Jurkat, Clone E6-1 (cell line): ENCODE data around the gene C18orf63.

Experiments
- DNase-seq: peaks from one replicate; pipeline ENCODE4 v3.0.0-alpha.2; 2011; ENCODE audit warnings: low read depth, low spot score
- H3K4me3 ChIP-seq: 2 replicates; pipeline ENCODE4 v1.5.1; 2011; ENCODE audit warnings: mild to moderate bottlenecking, low read length, control low read depth, moderate library complexity

The C18orf63 gene

DNA sequence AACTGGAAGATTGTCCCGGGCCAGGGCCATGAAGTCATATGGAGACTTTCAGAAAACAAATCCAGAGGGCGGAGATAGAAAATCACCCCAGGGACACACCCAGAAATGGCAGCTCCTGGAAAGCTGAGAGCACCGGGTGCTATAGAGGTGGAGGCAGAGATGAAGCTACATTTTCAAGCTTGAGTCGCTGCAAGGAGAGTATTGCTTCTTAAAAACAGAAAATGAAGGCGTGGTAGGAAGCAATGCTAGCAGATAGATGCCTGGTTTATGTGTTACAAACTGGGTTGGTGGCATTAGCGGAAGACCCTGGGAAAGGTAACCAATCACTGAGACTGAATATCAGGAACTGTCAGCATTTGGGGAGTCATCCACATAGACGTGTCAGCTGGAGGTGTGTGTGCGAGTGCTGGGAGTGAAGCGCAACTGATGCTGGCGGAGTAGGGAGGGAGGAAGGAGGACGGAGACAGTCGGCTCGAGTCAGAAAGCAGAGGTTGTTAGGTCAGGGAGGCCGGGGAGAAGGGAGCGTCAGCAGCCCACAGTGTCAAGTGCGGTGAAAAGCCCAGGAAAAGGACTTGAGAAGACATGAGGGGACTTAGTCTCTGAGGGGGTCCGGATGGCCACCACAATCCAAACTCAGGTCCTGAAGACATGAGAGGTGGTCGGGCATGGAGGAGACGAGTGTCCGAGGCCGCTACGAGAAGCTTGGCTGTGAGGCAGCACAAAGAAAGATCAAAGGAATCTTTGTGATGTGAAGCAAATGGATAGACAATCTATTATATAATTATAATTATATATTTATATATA lies 45.4 kb downstream of the C18orf63 start:
- DNase-seq = no peak
- H3K4me3 ChIP-seq = no peak overlapping the region

DNA sequence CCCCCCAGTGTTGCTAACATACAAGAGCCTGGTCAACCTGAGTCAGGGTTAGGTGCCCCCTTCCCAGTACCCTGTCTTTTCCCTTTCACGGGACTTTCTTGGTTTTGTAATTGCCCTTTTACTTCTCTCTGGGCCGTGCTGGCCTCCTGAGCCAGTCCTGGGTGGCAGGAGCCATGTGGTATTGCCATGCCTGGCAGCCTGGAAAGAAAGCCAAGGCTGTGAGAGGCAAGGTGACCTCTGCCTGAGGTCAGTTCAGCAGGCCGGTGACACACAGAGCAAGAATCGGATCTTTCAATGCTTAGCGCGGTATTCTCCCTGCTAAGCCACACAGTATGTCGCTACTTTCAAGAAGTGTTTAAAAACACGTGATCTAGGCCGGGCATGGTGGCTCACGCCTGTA lies 52.3 kb downstream of the C18orf63 start:
- no peak overlapping the region for H3K4me3 ChIP-seq
- no peak for DNase-seq

GRCh38 chr18:74368901-74369705 lies 53.5 kb downstream of the C18orf63 start:
- no peak for DNase-seq
- no peak overlapping the region for H3K4me3 ChIP-seq

DNA sequence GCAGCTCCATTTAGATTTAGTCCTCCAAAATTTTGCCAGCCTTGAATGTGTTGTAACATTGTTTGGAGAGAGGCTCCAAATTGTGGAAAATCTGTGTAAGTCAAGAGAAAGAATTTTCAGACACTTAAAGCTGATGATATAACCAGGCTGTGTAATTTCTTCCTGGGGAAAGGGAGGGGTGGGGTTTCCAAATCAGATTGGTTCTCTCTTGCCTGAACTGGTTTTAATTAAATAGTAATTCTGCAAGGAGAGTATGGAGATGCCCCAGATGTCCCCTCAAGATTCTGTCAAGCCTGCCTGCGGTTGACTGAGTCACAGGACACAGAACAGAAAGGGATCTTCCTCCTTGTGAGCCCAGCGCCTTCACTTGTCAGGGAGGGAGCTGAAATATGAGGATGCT lies 54.5 kb downstream of the C18orf63 start:
- DNase-seq = no peak
- no peak overlapping the region for H3K4me3 ChIP-seq

GRCh38 chr18:74373428-74373827 lies 57.8 kb downstream of the C18orf63 start:
- DNase-seq = peak; percentile 92
- H3K4me3 ChIP-seq = no peak overlapping the region

- H3K4me3 ChIP-seq = no peak overlapping the region
- no peak for DNase-seq
These were observed 60.4 kb downstream of the C18orf63 start for GRCh38 chr18:74375999-74376398.

- H3K4me3 ChIP-seq = no peak overlapping the region
- no peak for DNase-seq
These were observed 60.9 kb downstream of the C18orf63 start for GRCh38 chr18:74376523-74376922.

GRCh38 chr18:74377776-74378175 lies 62.1 kb downstream of the C18orf63 start:
- H3K4me3 ChIP-seq = no peak overlapping the region
- no peak for DNase-seq

- H3K4me3 ChIP-seq = no peak overlapping the region
- DNase-seq = peak; percentile 18
These were observed 62.6 kb downstream of the C18orf63 start for GRCh38 chr18:74378179-74378682.

GRCh38 chr18:74380916-74381315 lies 65.3 kb downstream of the C18orf63 start:
- DNase-seq = no peak
- no peak overlapping the region for H3K4me3 ChIP-seq

DNA sequence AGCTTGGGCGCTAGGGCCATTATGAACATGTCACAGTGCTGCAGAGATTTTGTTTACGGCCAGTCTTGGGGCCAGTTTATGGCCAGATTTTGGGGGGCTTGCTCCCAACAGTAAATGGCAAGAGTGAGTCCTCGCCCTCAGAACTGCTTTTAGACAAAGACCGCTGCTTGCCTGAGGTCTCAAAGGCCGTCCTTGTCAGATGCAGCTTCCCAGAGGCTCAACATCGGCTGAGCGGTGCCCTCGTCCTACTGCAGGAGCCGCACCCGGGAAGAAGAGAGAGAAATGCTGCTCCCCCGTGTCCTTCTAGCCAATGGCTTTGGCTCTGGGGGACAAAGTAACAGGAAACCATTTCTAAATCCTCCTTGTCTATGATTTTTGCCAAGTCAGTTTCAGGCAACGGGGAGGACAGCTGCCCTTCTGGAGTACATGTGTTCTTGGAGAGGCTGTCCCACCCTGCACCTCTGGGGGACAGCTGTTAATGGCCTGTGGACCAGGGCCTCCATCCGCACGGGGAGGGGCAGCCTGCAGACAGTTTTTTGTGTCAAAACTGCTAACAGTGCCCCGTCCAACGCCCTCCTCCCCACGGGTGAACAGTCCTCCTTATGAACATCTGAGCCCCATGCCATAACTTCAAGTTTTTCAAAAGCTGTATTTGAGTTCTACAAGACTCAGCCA lies 66.1 kb downstream of the C18orf63 start:
- no peak for DNase-seq
- H3K4me3 ChIP-seq = no peak overlapping the region

DNA sequence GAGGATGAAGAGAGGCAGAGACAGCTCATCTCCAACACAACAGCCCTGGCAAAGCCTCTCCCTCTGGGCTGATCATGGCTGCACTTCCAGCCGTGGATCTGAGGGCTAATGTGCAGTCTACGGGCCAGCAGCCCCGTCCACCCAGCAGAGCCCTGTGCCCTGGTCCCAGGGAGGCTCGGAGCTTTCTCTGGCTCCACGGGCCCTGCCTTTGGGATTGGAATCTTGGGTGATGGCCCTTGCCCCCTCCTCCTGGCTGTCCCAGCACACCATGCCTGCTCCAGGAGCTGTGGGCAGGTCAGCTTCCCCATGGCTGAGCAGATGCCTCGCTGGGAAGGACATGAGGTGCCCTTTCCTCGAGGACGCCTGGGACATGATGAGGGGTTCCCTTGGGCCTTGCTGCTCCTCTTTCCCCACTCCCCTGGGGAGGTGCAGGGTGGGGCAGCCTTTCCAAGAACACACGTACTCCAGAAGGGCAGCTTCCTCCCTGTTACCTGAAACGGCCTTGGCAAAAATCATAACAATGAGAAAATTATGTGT lies 66.9 kb downstream of the C18orf63 start:
- H3K4me3 ChIP-seq = no peak overlapping the region
- DNase-seq = no peak

GRCh38 chr18:74387383-74387782 lies 71.7 kb downstream of the C18orf63 start:
- DNase-seq = no peak
- no peak overlapping the region for H3K4me3 ChIP-seq

DNA sequence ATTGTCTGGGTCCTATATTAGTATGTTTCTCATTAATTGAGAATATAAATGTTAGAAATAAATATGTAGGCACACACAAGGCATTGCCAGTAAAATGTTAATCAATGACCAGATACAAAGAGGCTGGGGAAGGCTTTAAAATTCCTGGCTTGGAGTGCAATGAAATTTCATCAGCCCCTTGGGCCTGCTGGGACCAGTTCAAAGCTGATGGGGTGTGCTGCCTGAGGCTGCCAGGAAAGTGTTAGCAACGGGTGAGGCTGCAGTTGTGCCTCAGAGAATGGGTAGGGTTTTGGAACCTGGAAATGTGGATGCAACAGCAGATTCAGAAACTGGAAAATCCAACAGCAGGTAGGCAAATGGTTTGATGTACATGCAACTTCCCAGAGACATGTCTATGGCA lies 72.6 kb downstream of the C18orf63 start:
- DNase-seq = no peak

DNA sequence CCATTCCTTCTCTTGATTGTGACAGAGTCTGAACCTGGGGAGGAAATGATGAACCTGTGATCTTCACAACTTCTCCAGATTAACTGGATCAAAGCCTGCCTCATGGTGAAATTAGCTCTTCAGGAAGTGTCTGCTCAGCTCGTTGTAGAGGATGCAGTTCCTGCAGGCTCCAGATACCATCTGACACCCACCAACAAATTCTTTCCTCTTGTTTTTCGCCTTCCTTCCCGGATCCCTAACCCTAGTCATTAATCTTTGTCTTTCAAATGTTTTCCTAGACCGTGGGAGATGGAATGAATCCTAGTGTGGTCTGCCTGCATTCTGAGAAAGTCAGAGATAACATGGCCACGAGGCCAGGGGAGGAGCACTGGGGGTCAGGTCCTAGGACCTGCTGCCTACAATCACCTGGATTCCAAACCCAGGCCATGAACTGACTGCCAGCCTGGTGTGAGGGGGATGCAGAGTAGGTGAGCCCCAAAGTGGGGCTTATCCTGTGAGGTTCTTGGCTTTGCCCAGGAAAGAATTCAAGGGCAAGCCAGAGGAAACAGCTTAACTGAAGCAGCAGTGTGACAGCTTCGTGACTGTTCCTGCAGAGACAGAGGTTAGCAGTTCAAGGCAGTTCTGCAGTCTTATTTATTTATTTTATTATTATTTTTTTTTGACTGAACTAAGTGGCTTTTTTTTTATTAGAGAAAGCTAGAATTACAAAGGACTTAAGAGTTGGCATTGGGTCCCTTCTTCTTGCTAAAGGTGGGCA lies 73.7 kb downstream of the C18orf63 start:
- peak; percentile 21 for DNase-seq
- H3K4me3 ChIP-seq = no peak overlapping the region

More for the DNA sequence above, 72.6 kb downstream of the C18orf63 start:
- no peak overlapping the region for H3K4me3 ChIP-seq

GRCh38 chr18:74389991-74390390 lies 74.4 kb downstream of the C18orf63 start:
- no peak overlapping the region for H3K4me3 ChIP-seq
- DNase-seq = no peak

DNA sequence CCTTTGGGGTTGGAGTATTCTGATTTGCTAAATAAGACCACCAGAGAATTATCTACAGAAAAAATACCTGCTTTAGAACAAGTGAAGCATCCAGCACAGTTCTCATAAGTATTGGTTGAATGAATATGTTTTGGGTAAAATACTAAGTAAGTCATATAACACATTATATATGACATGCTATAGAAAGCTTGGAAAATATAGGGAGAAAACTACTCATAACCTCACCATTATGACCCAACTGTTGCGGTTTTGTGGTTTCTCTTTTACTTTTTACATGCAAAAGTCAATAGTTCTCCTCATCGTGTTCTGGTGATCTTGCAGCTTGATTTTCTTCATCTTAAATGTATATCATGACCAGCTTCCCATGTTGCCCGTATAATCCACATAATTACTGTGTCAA lies 75.3 kb downstream of the C18orf63 start:
- no peak overlapping the region for H3K4me3 ChIP-seq
- no peak for DNase-seq

DNA sequence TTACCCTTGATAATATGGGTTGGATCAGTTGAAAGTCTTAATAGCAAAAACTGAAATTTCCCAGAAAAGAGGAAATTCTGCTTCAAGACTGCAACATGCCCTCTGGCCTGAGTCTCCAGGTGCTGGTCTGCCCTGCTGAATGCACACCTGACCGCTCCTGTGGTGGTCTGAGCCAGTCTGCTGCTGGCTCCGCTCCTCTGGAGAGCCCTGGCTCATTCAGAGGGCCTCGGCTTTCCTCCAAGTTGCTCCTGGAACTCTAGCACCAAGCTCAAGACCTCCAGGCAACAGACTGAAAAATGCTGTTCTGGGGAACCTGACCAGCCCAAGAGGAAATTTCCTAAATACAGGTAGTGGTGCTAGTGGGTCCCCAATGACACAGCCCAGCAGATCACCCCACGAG lies 76.7 kb downstream of the C18orf63 start:
- DNase-seq = no peak
- H3K4me3 ChIP-seq = no peak overlapping the region

- no peak for DNase-seq
- H3K4me3 ChIP-seq = no peak overlapping the region
These were observed 79.4 kb downstream of the C18orf63 start for GRCh38 chr18:74395006-74395405.
